Activated CD8-positive, alpha-beta T cell treated with anti-CD3 and anti-CD28 coated beads, Interleukin-2, amount 10 ng/mL, durations not matched to agents 7 days and 5 days (primary cell): ENCODE measurements around the gene BRSK2. TPM values are rescaled to one million over a fixed set of nuclear protein-coding genes. Genes with fewer than 3 reads are reported as not detected.

Experiments used
- ATAC-seq: fragments of 150-1000 bp; cut with Tn5 transposase; one replicate; pipeline ENCODE4 v1.10.0; 2021; ENCODE audit warnings: moderate library complexity
- CTCF ChIA-PET: fragments of 350-600 bp; sonication (Branson Sonifier 250); formaldehyde crosslinking; loops from one replicate; lab custom pipeline; 2021; ENCODE audit warnings: antibody characterized with exemption; lab: Charles Lee
- POLR2A ChIA-PET: fragments of 350-600 bp; sonication (Branson Sonifier 250); formaldehyde crosslinking; loops from one replicate; lab custom pipeline; 2021; ENCODE audit warnings: antibody characterized with exemption; lab: Charles Lee
- DNase-seq: peaks from one replicate; pipeline ENCODE4 v3.0.0-alpha.2; 2020
- H3K27ac Mint-ChIP-seq: one replicate; pipeline ENCODE4 v1.8.0; 2021; ENCODE audit warnings: mild to moderate bottlenecking, mixed read lengths
- H3K27me3 Mint-ChIP-seq: one replicate; pipeline ENCODE4 v1.8.0; 2021; ENCODE audit warnings: low read depth, mixed read lengths
- H3K36me3 Mint-ChIP-seq: one replicate; pipeline ENCODE4 v1.8.0; 2021; ENCODE audit warnings: low read depth, mixed read lengths
- H3K4me1 Mint-ChIP-seq: one replicate; pipeline ENCODE4 v1.8.0; 2021; ENCODE audit warnings: low read depth, mixed read lengths
- H3K4me3 Mint-ChIP-seq: one replicate; pipeline ENCODE4 v1.8.0; 2021; ENCODE audit warnings: mild to moderate bottlenecking, mixed read lengths
- H3K9me3 Mint-ChIP-seq: one replicate; pipeline ENCODE4 v1.8.0; 2022; ENCODE audit warnings: mixed read lengths; ENCODE audit not compliant: insufficient read depth
- total RNA-seq, 2 experiments: library from RNA; stranded (reverse); gene quantifications; one replicate each; pipeline ENCODE4 v1.2.3, GENCODE V29; 2021

The BRSK2 gene
- total RNA-seq, 2 experiments from 2014 or later, result 0.39 TPM; not detected in 1

DNA sequence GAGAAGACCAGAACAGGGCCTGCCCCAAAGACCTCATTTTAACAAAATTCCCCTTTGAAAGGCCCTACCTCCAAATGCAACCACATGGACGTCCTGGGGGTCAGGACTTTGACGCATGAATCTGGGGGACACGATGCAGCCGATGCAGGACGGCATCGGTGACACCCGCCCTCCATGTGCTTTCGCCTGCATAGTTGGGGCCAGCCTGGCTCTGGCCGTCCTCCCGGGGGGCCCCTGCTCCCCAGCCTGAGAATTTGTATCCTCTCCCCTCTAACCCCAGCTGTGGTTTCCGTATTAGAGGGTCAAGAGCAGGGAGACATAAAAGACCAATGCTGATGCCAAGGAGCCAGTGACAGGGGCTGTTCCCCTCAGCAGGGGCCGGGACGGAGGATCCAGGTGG is 18.4 kb upstream of the BRSK2 start:
- POLR2A ChIA-PET, result no interaction called here
- no peak for DNase-seq
- H3K4me3 Mint-ChIP-seq, result no peak overlapping the region
- no peak for ATAC-seq
- CTCF ChIA-PET, result no interaction called here
- peaks cover 6% of the 10 kb centered on the region for H3K9me3 Mint-ChIP-seq
- H3K27me3 Mint-ChIP-seq, result no peaks in the 10 kb centered on the region
- H3K27ac Mint-ChIP-seq, result no peak overlapping the region
- no peaks in the 10 kb centered on the region for H3K36me3 Mint-ChIP-seq
- H3K4me1 Mint-ChIP-seq, result no peaks in the 10 kb centered on the region

GRCh38 chr11:1371836-1372465 is 17.8 kb upstream of the BRSK2 start:
- Mint-ChIP-seq H3K36me3 (no peaks in the 10 kb centered on the region), H3K27ac (no peak overlapping the region), H3K4me1 (no peaks in the 10 kb centered on the region), H3K9me3 (peaks cover 1% of the 10 kb centered on the region), H3K4me3 (no peak overlapping the region), H3K27me3 (no peaks in the 10 kb centered on the region)
- no peak for DNase-seq
- ATAC-seq, result no peak
- ChIA-PET POLR2A (no interaction called here), CTCF (no interaction called here)

- ChIA-PET CTCF (no interaction called here), POLR2A (no interaction called here)
- Mint-ChIP-seq H3K4me3 (no peak overlapping the region), H3K4me1 (no peaks in the 10 kb centered on the region), H3K36me3 (no peaks in the 10 kb centered on the region), H3K27ac (no peak overlapping the region), H3K9me3 (no peaks in the 10 kb centered on the region), H3K27me3 (no peaks in the 10 kb centered on the region)
- DNase-seq, result no peak
- no peak for ATAC-seq
Measured at GRCh38 chr11:1372660-1373059, 17.1 kb upstream of the BRSK2 start.

DNA sequence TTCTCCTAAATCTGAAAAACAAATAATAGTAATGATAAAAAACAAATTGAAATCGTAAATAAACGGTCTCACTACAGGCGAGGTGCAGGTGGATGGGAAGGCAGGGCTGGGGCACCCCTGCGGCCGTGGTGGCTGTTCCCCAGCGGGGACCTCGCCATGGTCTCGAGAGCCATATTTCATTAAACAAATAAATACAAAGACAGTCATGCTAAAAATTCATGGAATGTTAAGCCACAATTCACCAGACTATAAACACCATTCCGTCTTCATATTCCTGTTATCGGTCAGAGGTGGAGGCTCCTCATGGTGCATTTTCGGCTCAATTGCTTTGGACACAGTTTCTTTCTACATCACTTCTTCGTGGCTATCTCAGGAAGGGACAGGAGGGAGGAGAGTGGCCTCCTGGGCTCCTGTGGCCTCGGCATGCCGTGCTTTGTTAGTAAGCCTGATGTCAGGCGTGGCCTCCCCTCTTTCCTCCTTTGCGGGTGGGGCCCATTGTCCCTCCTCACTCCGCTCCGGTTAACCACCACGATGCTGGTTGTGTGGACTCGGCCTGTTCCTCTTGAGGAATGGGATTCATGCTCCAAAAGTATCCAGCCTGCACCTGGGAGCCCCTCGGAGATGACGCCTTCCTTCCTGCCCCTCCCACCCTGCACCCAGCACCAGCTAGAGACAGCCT is 16.1 kb upstream of the BRSK2 start:
- DNase-seq (no peak), ATAC-seq (no peak)
- Mint-ChIP-seq H3K27ac (no peak overlapping the region), H3K27me3 (no peaks in the 10 kb centered on the region), H3K4me3 (no peak overlapping the region), H3K4me1 (no peaks in the 10 kb centered on the region), H3K9me3 (no peaks in the 10 kb centered on the region), H3K36me3 (no peaks in the 10 kb centered on the region)
- ChIA-PET CTCF (no interaction called here), POLR2A (no interaction called here)

- H3K27ac Mint-ChIP-seq, result no peak overlapping the region
Measured at GRCh38 chr11:1375161-1375954, 14.4 kb upstream of the BRSK2 start.

DNA sequence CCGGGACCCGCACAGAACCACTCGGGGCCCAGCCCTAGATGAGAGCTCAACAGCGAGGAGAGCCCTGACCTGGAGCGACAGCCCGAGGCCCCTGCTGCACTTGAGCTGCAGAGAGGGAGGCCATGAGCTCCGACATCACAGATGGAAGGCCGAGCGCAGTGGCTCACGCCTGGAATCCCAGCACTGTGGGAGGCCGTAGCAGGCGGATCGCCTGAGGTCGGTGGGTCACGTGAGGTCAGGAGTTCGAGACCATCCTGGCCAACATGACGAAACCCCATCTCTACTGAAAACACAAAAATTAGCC is 13.8 kb upstream of the BRSK2 start:
- POLR2A ChIA-PET, result no interaction called here
- Mint-ChIP-seq H3K27ac (no peak overlapping the region), H3K4me1 (no peaks in the 10 kb centered on the region), H3K9me3 (no peaks in the 10 kb centered on the region), H3K36me3 (no peaks in the 10 kb centered on the region), H3K27me3 (no peaks in the 10 kb centered on the region), H3K4me3 (no peak overlapping the region)
- DNase-seq (no peak), ATAC-seq (no peak)
- CTCF ChIA-PET, result no interaction called here

More at GRCh38 chr11:1375161-1375954, 14.4 kb upstream of the BRSK2 start:
- H3K9me3 Mint-ChIP-seq, result no peaks in the 10 kb centered on the region
- POLR2A ChIA-PET, result no interaction called here
- no peak for DNase-seq
- CTCF ChIA-PET, result no interaction called here
- H3K4me3 Mint-ChIP-seq, result no peak overlapping the region
- no peaks in the 10 kb centered on the region for H3K4me1 Mint-ChIP-seq
- H3K27me3 Mint-ChIP-seq, result no peaks in the 10 kb centered on the region
- no peaks in the 10 kb centered on the region for H3K36me3 Mint-ChIP-seq
- no peak for ATAC-seq

DNA sequence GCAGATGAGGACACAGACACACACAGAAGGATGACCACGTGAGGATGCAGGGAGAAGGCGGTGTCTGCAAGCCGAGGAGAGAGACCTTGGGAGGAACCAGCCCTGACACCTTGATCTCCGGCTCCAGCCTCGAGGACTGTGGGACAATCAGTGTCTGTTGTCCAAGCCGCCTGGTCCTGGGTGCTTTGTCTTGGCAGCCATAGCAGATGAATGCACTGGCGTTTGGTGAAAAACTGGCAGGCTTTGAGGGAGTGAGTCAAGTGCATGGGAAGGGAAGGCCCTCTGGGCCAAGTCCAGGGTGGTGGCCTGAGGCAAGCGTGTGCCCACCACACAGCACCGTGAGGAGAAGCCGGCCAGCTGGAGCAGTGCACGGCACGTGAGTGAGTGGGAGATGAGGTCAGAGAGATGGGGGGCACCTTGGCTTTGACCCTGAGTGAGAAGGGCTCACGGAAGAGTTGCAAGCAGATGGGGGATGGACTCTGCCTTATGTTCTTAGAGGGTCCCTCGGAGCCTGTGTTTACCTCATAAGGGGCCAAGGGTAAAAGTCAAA is 12.4 kb upstream of the BRSK2 start:
- peaks cover 4% of the 10 kb centered on the region for H3K27me3 Mint-ChIP-seq
- no peak overlapping the region for H3K27ac Mint-ChIP-seq
- POLR2A ChIA-PET, result no interaction called here
- DNase-seq (no peak), ATAC-seq (no peak)
- H3K36me3 Mint-ChIP-seq, result no peaks in the 10 kb centered on the region
- H3K4me3 Mint-ChIP-seq, result no peak overlapping the region
- no peaks in the 10 kb centered on the region for H3K9me3 Mint-ChIP-seq
- peaks cover under 1% of the 10 kb centered on the region for H3K4me1 Mint-ChIP-seq
- CTCF ChIA-PET, result no interaction called here

- no peak for ATAC-seq
- H3K4me1 Mint-ChIP-seq, result peaks cover 15% of the 10 kb centered on the region
- CTCF ChIA-PET, result no interaction called here
- H3K4me3 Mint-ChIP-seq, result peak overlapping the region; percentile 35
- no peak overlapping the region for H3K27ac Mint-ChIP-seq
- POLR2A ChIA-PET, result no interaction called here
- H3K36me3 Mint-ChIP-seq, result no peaks in the 10 kb centered on the region
- DNase-seq, result no peak
- no peaks in the 10 kb centered on the region for H3K9me3 Mint-ChIP-seq
- peaks cover 7% of the 10 kb centered on the region for H3K27me3 Mint-ChIP-seq
Measured at GRCh38 chr11:1381793-1382425, 7.8 kb upstream of the BRSK2 start.

GRCh38 chr11:1382429-1382828 is 7.3 kb upstream of the BRSK2 start:
- ATAC-seq, result no peak
- peak overlapping the region; percentile 35 for H3K4me3 Mint-ChIP-seq
- DNase-seq, result no peak
- H3K9me3 Mint-ChIP-seq, result no peaks in the 10 kb centered on the region
- H3K27ac Mint-ChIP-seq, result peak overlapping the region; percentile 16
- H3K4me1 Mint-ChIP-seq, result peaks cover 15% of the 10 kb centered on the region
- ChIA-PET POLR2A (interaction anchor here (0.5 kb wide), 1 partner anchor 73 kb away, joined by 3 read pairs; the partner anchor contains the start of gene TOLLIP), CTCF (interaction anchor here (0.7 kb wide), 1 partner anchor 73 kb away, joined by 3 read pairs; the partner anchor contains the start of gene TOLLIP)
- H3K36me3 Mint-ChIP-seq, result no peaks in the 10 kb centered on the region
- peaks cover 8% of the 10 kb centered on the region for H3K27me3 Mint-ChIP-seq

DNA sequence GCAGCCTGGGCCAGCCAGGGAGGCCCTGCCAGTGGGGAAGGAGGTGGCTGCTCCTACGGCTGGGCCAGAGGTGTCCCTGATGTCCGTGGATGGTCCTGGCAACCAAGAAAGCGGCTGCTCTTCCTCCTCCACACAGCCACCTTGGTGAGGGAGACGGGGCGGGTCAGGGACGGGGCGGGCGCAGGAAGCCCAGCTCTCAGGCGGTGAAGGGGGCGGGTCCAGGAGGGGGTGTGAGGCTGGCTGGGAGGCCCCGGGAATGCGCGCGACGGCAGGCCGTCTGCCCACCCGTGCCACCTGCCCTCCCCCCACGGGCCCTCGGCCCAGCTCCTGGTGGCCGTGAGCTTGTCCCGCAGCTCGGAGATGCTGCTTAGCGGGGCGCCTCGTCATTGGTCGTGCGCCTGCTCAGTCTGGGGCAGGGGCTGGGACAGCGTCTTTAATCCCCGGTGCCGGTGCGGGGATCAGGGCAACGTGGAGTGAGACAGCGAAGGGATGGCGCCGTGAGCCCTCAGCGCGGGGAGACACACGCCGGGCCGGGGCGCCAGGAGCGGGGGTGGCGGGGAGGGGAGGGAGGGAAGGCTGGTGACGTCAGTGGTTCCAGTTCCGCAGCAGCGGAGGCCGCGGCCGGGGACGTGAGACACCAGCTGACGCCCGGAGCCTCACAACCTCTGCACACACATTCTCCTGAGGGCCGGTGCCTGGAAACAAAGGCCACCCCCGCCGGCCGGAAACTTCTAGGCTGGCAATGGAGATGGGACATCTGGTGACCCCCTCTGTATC is 6.7 kb upstream of the BRSK2 start:
- CTCF ChIA-PET, result interaction anchor here (0.7 kb wide), 1 partner anchor 73 kb away, joined by 3 read pairs; the partner anchor contains the start of gene TOLLIP
- POLR2A ChIA-PET, result interaction anchor here (0.5 kb wide), 1 partner anchor 74 kb away, joined by 3 read pairs; the partner anchor contains the start of gene TOLLIP

More for the DNA sequence above, 6.7 kb upstream of the BRSK2 start:
- Mint-ChIP-seq H3K36me3 (no peaks in the 10 kb centered on the region), H3K4me3 (peak overlapping the region; percentile 70), H3K27ac (peak overlapping the region; percentile 78), H3K4me1 (peaks cover 20% of the 10 kb centered on the region), H3K27me3 (peaks cover 14% of the 10 kb centered on the region), H3K9me3 (no peaks in the 10 kb centered on the region)
- ATAC-seq (peak; percentile 87), DNase-seq (peak; percentile 79)
